GM12891 (cell line): ENCODE data around the gene ADGRB2.

Experiments used
- DNase-seq: peaks from one replicate; pipeline ENCODE4 v3.0.0; 2011; ENCODE audit warnings: low spot score; ENCODE audit not compliant: insufficient read length
- FAIRE-seq: peaks from 2 replicates; lab custom pipeline; 2011; peaks lifted over from hg19 to GRCh38; lab: Jason Lieb, UNC
- PAX5 ChIP-seq: IDR thresholded peaks from 2 replicates; pipeline ENCODE4 v1.6.1; 2011; ENCODE audit warnings: low read length, moderate library complexity, mild to moderate bottlenecking; ENCODE audit not compliant: insufficient read depth, severe bottlenecking
- POLR2A ChIP-seq: IDR thresholded peaks from 2 replicates; pipeline ENCODE4 v1.6.1; 2011; ENCODE audit warnings: low read depth, low read length, control low read depth
- POLR2AphosphoS5 ChIP-seq: IDR thresholded peaks from 2 replicates; pipeline ENCODE4 v1.6.1; 2011; ENCODE audit warnings: low read depth, low read length, control low read depth
- POU2F2 ChIP-seq: IDR thresholded peaks from 2 replicates; pipeline ENCODE4 v1.6.1; 2011; ENCODE audit warnings: low read depth, mild to moderate bottlenecking, control low read depth, low read length, moderate library complexity
- SPI1 ChIP-seq: IDR thresholded peaks from 2 replicates; pipeline ENCODE4 v1.6.1; 2011; ENCODE audit warnings: low read depth, low read length, control low read depth
- TAF1 ChIP-seq: IDR thresholded peaks from 2 replicates; pipeline ENCODE4 v1.6.1; 2011; ENCODE audit warnings: low read depth, low read length, control low read depth

Gene ADGRB2

DNA sequence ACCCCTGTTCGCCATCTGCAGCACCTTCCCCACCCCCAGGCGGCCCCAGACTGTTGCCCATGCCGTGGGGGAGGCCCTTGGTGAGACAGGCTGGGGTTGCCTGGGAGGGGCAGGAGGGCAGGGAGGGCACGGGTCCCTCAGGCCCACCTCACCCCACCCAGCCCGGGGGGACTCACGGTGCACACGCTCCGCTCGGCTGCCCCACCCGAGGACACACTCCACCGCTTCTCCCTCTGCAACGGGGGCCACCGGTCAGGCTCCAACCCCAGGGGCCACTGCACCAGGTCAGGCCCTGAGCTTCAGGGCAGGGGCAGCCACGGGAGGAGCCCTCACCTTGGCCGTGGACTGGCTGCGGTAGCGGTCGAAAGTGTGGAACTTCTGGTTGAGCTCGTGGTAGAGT is 36.3 kb downstream of the ADGRB2 start:
- no peak for TF ChIP-seq PAX5
- no peak for TF ChIP-seq POLR2A
- no peak for TF ChIP-seq SPI1
- TF ChIP-seq POLR2AphosphoS5: no peak
- TF ChIP-seq TAF1: no peak
- no peak for TF ChIP-seq POU2F2
- DNase-seq (no peak), FAIRE-seq (no peak)

DNA sequence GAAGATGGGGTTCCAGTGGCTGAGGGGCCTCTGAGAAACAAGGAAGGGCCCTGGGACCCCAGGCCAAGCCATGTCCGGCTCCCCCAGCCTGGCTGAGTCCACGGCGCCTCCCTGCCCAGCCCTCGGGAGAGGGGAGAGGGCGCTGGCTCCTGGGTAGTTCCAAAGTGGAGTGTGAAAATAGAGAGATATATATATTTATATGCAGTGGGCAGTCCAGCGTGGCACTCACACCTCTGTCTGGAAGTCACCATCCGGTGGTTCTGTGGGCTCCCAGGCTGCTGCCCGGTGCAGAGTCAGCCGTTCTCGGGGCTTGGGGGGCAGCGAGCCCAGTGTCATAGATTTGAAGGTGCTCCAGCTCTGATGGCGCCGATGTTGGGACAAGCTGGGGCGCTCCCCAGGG is 36.9 kb downstream of the ADGRB2 start:
- FAIRE-seq (no peak), DNase-seq (no peak)
- TF ChIP-seq SPI1 (no peak), POLR2A (no peak), PAX5 (no peak), POU2F2 (no peak), TAF1 (no peak), POLR2AphosphoS5 (no peak)

DNA sequence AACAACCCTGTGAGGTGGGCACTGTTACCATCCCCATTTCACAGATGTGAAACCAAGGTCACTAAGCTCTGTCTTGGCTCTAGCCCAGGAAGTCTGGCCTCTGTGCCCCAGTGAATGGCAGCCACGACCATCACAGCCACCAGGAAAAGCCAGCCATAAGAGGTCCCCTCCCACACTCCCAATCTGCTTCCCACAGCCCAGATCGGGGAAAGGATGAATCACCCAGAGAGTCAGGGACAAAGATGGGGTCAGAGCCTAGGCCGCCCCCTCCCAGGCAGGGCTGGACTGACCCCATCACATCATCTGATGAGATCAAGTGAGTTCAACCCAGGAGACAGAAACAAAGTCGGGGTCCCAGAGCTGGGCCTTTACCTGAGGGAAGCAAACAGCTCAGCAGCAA is 37.4 kb downstream of the ADGRB2 start:
- no peak for FAIRE-seq
- no peak for TF ChIP-seq PAX5
- TF ChIP-seq SPI1: no peak
- no peak for TF ChIP-seq POLR2AphosphoS5
- TF ChIP-seq POU2F2: no peak
- no peak for TF ChIP-seq POLR2A
- TF ChIP-seq TAF1: no peak
- DNase-seq: no peak

DNA sequence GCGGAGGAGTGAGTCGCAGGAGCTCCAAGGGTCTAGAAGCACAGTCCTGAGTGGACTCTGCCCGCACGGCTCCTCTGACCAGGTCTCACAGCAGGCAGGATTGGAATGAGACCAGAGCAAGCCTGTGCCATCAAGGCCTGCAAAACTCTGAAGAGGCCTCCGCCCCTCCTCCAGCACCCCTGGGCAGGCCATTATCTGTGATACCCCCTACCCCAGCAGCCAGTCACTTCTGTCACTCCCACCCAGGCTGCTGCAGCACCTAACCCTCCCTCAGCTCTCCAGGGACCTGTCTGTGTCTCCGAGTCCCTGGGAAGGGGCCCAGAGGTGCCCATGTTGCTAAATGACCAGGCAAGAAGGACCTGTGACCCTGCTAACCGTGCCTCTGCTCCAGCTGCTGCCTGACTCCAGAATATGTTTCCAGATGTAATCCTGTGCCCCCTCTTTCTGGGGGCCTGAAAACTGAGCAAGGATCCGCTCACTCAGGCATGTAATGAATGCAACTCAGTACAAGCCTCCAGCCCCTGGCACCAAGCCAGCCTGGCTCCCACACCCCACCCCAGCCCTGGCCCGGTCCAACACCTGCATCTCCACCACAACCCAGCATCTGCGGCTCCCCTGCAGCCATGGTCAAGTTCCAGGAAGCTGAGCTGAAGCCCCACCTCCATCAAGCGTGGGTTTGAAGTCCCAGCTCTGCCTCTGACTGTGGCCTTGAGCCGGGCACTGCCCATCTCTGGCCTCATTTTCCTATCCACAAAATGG is 38.2 kb downstream of the ADGRB2 start:
- TF ChIP-seq POLR2AphosphoS5 (no peak), PAX5 (no peak), POU2F2 (no peak), SPI1 (no peak), POLR2A (no peak), TAF1 (no peak)
- DNase-seq (no peak), FAIRE-seq (no peak)

DNA sequence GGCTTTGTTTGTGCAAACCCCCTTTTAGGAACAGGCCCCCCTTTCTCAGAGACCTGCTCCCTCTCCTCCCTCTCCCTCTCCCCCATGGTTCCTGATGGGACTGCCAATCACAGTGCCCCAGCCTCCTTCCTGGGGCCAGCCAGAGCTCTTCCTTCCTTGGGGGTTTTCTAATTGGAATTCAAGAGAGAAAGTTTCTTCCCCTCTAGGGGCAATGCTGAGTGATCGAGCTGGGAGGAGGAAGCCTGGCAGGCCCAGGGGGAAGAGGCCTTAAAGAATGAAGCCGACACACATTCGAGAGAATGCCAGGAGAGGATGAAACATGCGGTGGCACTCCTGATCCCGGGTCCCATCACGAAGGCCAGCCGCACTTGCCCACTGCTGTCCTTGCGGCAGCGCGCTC is 39.0 kb downstream of the ADGRB2 start:
- TF ChIP-seq POU2F2 (no peak), TAF1 (no peak), POLR2A (no peak), POLR2AphosphoS5 (no peak), PAX5 (no peak), SPI1 (no peak)
- FAIRE-seq (no peak), DNase-seq (no peak)

DNA sequence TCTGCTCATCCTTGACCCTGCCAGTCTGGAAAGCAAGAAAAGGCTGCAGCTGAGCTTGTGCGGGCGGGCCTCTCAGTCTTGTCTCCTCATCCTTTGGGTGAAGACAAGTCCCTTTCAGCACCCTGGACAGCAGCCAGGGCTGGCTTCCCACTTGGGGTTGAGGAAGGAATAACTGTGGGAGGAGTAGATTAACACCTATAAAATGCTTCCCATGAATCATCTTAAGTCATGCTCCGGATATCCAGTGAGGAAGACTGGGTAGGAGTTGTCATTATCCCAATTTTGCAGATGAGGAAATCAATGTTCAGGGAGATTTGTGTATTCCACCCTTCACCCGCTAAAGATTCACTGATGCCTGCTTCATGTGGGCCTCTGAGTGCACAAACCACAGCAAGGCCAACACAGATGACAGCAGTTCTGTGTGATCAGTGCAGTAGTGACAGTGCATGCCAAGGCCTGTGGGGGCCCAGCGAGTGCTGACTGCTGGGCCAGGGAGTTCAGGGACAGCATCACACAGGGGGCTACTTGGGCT is 40.2 kb downstream of the ADGRB2 start:
- TF ChIP-seq POLR2AphosphoS5: no peak
- TF ChIP-seq POLR2A: no peak
- TF ChIP-seq PAX5: no peak
- no peak for TF ChIP-seq TAF1
- TF ChIP-seq POU2F2: no peak
- TF ChIP-seq SPI1: no peak
- DNase-seq: no peak
- no peak for FAIRE-seq

DNA sequence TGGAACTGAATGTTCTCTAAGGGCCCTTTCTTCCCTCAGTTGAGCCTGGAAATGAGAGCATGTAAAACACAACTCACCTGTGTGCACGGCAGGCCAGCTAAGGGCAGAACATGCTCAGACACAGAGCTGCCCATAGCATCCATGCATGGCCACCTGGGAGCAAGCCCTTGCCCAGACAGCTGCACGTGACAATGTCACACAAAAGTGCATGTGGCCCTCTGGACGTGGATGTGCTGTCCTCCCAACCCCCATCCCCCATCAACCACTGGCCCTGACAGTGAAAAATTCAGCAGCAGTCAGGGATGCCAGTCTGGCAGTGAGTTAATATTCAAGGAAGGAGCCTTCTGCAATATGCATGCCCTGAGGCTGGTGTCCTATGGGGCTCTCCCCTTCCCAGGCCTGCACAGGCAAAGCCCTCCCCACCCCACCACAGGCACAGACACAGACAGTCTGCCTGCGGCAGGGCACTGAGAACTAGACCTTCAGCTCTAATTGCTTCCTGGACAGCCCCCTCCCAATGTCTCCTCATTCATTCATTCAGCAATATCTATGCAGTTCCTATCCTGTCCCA is 45.7 kb downstream of the ADGRB2 start:
- FAIRE-seq: no peak
- DNase-seq: no peak
- TF ChIP-seq PAX5 (no peak), SPI1 (no peak), POU2F2 (no peak), POLR2A (no peak), POLR2AphosphoS5 (no peak), TAF1 (no peak)

DNA sequence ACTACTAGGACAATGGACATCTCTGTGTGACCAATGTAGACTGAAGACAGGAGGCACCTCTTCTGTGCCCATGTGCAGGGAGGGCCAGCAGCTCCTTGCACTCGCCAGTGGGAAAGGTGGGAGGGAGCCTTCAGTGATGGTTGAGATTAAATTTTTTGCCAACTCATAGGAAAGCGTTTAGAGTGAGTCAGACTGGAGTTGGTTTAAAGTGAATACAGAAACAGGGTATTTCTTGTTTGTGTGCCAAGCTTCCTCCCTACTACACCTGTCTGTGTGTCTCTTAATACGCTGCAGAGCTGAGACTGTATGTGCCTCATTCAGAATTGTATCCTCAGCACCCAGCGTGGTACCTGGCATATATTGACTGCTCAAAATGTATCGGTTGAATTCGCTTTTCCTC is 46.8 kb downstream of the ADGRB2 start:
- DNase-seq (no peak), FAIRE-seq (no peak)
- TF ChIP-seq SPI1: no peak
- no peak for TF ChIP-seq POU2F2
- TF ChIP-seq TAF1: no peak
- TF ChIP-seq POLR2AphosphoS5: no peak

DNA sequence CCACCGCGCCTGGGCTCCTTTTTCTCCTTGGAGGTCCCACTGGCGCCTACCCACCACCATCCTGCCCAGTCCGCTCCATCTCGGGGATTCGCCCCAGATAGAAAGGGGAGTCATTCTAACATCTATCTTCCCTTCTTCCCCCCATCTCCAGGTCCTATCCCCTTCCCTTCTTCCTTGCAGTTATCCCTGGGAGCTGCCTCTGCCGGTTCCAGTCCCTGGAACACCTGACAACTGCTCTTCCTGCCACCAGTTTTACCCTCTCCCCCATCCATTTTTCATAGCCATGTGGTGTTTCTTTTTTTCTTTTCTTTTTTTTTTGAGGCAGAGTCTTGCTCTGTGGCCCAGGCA is 48.3 kb downstream of the ADGRB2 start:
- no peak for TF ChIP-seq SPI1
- TF ChIP-seq POLR2A: no peak
- TF ChIP-seq PAX5: no peak
- TF ChIP-seq POU2F2: no peak
- no peak for TF ChIP-seq POLR2AphosphoS5
- no peak for TF ChIP-seq TAF1
- FAIRE-seq (no peak), DNase-seq (no peak)
